Nephron progenitor cell (in vitro differentiated cells): ENCODE data around the gene AVPI1.

ENCODE experiments used
- DNase-seq: peaks from one replicate; pipeline ENCODE4 v3.0.0; 2021
- H3K27ac Mint-ChIP-seq: 2 replicates; pipeline ENCODE4 v1.8.0; 2021; ENCODE audit warnings: mild to moderate bottlenecking, moderate library complexity, mixed read lengths
- H3K27me3 Mint-ChIP-seq: 2 replicates; pipeline ENCODE4 v1.8.0; 2021; ENCODE audit warnings: mild to moderate bottlenecking, low read depth, mixed read lengths; ENCODE audit not compliant: poor library complexity
- H3K36me3 Mint-ChIP-seq: 2 replicates; pipeline ENCODE4 v1.8.0; 2021; ENCODE audit warnings: low read depth, mixed read lengths
- H3K4me1 Mint-ChIP-seq: 2 replicates; pipeline ENCODE4 v1.8.0; 2021; ENCODE audit warnings: mixed read lengths
- H3K4me3 Mint-ChIP-seq: 2 replicates; pipeline ENCODE4 v1.8.0; 2021; ENCODE audit warnings: mild to moderate bottlenecking, moderate library complexity, mixed read lengths
- H3K9me3 Mint-ChIP-seq: 2 replicates; pipeline ENCODE4 v1.8.0; 2021; ENCODE audit warnings: mild to moderate bottlenecking, moderate library complexity, mixed read lengths
- TF ChIP-seq, protein P1 (sequence below): fragments of 200-600 bp; sonication (generic); IDR thresholded peaks from 2 replicates; pipeline ENCODE4 v1.5.0; 2021; ENCODE audit warnings: antibody characterized with exemption

AVPI1 gene

DNA sequence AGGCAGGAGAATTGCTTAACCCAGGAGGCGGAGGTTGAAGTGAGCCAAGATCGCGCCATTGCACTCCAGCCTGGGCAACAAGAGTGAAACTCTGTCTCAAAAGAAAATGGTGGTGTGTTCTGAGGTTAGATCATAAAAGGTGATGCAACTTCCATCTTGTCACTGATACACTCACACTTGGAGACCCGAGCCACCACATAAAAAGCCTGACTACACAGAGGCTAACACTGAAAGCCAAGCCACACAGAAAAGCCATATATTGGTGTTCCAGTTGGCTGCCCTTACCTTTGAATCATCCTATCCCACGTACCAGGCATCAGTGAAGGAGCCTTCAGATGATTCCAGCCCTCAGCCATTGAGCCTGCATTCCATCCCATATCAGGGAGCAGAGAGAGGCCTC, 57.8 kb downstream of the AVPI1 start:
- peaks cover 22% of the 10 kb centered on the region for H3K4me1 Mint-ChIP-seq
- H3K27me3 Mint-ChIP-seq, result peaks cover under 1% of the 10 kb centered on the region
- no peak overlapping the region for H3K27ac Mint-ChIP-seq
- no peak for DNase-seq
- no peak overlapping the region for H3K4me3 Mint-ChIP-seq
- TF ChIP-seq, protein P1, sequence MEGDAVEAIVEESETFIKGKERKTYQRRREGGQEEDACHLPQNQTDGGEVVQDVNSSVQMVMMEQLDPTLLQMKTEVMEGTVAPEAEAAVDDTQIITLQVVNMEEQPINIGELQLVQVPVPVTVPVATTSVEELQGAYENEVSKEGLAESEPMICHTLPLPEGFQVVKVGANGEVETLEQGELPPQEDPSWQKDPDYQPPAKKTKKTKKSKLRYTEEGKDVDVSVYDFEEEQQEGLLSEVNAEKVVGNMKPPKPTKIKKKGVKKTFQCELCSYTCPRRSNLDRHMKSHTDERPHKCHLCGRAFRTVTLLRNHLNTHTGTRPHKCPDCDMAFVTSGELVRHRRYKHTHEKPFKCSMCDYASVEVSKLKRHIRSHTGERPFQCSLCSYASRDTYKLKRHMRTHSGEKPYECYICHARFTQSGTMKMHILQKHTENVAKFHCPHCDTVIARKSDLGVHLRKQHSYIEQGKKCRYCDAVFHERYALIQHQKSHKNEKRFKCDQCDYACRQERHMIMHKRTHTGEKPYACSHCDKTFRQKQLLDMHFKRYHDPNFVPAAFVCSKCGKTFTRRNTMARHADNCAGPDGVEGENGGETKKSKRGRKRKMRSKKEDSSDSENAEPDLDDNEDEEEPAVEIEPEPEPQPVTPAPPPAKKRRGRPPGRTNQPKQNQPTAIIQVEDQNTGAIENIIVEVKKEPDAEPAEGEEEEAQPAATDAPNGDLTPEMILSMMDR, result no peak
- peaks cover 18% of the 10 kb centered on the region for H3K36me3 Mint-ChIP-seq
- H3K9me3 Mint-ChIP-seq, result no peaks in the 10 kb centered on the region

DNA sequence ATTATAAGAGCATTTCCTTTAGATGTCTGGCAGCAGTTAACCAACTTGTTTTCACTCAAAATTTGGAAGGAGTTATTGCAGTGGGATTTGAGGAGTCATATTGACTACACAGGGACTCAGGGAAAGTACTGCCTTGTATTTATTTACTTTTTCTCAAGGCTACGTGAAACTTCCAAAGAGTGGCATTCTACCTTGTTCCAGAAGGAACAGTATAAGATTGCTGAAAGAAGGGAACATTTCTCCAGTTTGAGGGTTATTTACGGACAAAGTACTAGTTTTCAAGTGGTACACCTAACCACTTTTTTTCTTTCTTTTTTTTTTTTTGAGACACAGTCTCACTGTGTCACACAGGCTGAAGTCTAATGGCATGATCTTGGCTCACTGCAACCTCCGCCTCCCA, 58.8 kb downstream of the AVPI1 start:
- Mint-ChIP-seq H3K4me1 (peaks cover 16% of the 10 kb centered on the region), H3K36me3 (peaks cover 18% of the 10 kb centered on the region), H3K27me3 (no peaks in the 10 kb centered on the region), H3K27ac (peak overlapping the region; percentile 94), H3K4me3 (no peak overlapping the region), H3K9me3 (no peaks in the 10 kb centered on the region)
- TF ChIP-seq, protein P1, result no peak
- no peak for DNase-seq

DNA sequence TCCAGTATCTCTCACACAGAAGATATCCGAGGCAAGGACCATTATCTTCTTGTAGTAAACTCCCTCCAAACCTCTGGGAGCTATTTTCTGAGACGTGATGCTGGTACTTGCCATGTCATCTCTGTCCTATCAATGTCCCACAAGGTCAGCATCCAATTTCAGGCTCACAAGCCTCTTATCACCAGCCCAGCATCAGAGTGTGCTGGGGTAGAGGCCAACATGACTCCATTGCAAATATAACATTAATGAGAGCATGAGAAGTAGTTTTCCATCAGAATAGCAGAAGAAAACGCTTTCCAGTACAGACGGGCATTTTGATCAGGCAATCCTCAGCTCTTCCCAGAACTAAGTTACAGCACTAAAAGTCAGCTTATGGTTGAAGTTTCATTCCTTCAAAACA, 59.3 kb downstream of the AVPI1 start:
- H3K27me3 Mint-ChIP-seq, result no peaks in the 10 kb centered on the region
- no peak for DNase-seq
- TF ChIP-seq, protein P1, result no peak
- peak overlapping the region; percentile 94 for H3K27ac Mint-ChIP-seq
- no peaks in the 10 kb centered on the region for H3K9me3 Mint-ChIP-seq
- no peak overlapping the region for H3K4me3 Mint-ChIP-seq
- H3K4me1 Mint-ChIP-seq, result peaks cover 11% of the 10 kb centered on the region
- peaks cover 22% of the 10 kb centered on the region for H3K36me3 Mint-ChIP-seq
